ENCODE results near the gene SEMA6D.

- TF ChIP-seq CTCF (IDR thresholded peaks at IDR 0.05) = no peak
- no peak for TF ChIP-seq POLR2AphosphoS5 (IDR thresholded peaks at IDR 0.05)
- no peak for TF ChIP-seq POLR2A (IDR thresholded peaks at IDR 0.05)
These were observed 36.3 kb downstream of the SEMA6D start for GRCh38 chr15:47753591-47753990.

Data from suprapubic skin (tissue), 4 donors.